GM12873 (cell line): ENCODE results near the gene DNAJC7.

Experiments used
- CTCF ChIP-seq: IDR thresholded peaks from 2 replicates; pipeline ENCODE4 v1.5.1; 2012; ENCODE audit warnings: low read depth, mild to moderate bottlenecking, moderate library complexity, low read length, control low read depth; ENCODE audit not compliant: insufficient read depth; ENCODE audit errors: missing control alignments

Gene DNAJC7

DNA sequence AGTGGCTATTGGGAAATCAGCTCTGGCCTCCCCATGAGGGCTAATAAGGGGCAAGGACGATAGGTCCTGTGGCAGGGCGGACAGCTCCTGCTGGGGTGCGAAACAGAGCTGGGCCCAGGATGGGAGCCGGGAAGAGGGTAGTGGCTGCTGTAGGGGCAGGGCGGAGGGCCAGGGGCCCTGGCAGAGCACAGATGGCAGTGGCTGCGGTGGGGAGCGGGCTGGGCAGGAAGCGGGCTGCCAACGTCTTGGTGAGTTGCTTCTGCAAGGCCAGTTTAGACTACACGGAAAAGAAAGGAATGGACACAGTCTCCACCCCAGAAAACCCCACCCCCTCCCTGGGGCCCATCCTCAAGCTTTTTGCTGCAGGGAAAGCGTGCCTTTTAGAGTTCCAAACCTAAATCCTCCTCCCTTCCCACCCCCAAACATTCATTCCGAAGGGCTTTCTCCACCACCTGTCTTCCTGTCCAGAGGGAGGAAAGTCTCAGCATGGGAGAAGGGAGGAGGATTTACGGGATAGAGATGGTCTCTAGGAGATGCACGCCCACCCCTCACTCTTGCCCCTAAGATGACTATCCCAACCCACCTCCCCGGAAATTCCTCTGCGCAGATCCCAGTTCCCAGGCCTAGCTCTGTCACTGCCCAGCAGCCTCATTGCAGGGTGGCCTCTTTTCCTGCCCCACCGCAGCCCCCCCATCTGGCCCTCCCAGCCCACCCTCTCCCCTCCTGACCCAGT lies 9.8 kb upstream of the DNAJC7 start:
- no peak for TF ChIP-seq CTCF

DNA sequence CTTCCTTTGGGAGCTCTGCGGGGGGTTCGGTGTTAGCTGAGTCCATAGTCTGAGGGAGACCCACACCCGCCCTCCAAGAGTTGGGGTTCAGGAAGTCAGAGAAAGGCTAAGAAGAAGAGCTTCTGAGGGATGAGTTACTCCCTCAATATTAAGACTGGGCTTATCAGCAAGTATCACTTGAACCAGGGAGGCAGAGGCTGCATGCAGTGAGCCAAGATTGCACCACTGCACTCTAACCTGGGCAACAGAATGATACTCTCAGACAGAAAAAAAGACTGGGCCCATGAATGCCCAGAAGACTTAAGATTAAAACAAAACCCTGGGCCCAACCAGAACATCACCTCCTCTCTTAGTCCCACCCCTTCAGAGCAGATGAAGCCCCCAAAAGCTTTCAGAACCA lies 8.7 kb upstream of the DNAJC7 start:
- no peak for TF ChIP-seq CTCF

GRCh38 chr17:42025191-42025579 lies 7.9 kb upstream of the DNAJC7 start:
- no peak for TF ChIP-seq CTCF

DNA sequence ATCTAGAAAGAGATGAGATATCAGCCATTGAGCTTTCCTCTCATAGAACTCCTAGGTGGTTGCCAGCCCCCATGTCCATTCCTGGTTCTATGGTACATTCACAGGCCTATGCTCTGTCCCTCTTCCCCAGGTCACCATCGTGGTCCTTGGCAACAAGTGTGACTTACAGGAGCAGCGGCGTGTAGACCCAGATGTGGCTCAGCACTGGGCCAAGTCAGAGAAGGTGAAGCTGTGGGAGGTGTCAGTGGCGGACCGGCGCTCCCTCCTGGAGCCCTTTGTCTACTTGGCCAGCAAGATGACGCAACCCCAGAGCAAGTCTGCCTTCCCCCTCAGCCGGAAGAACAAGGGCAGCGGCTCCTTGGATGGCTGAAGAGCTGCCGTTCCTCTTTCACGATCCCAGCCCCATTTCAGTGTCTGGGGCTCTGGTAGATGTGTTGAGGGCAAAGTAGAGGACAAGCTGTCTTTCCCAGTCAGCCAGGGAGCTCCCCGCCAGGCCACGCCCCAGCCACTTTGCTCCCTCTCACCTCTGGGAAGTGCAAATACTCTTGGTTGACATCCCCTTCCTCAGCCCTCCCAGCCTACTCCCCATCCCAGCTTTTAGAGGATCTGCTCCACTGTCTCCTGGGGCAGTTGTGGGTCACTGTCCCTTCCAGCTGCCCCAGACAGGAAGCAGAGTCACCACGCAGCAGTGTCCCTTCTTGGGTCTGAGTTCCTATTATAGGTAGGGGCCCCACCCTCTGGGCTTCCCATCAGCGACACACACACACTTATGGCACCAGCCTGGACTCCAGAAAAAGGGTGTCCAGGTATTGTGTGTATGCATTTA lies 6.5 kb upstream of the DNAJC7 start:
- TF ChIP-seq CTCF: no peak

DNA sequence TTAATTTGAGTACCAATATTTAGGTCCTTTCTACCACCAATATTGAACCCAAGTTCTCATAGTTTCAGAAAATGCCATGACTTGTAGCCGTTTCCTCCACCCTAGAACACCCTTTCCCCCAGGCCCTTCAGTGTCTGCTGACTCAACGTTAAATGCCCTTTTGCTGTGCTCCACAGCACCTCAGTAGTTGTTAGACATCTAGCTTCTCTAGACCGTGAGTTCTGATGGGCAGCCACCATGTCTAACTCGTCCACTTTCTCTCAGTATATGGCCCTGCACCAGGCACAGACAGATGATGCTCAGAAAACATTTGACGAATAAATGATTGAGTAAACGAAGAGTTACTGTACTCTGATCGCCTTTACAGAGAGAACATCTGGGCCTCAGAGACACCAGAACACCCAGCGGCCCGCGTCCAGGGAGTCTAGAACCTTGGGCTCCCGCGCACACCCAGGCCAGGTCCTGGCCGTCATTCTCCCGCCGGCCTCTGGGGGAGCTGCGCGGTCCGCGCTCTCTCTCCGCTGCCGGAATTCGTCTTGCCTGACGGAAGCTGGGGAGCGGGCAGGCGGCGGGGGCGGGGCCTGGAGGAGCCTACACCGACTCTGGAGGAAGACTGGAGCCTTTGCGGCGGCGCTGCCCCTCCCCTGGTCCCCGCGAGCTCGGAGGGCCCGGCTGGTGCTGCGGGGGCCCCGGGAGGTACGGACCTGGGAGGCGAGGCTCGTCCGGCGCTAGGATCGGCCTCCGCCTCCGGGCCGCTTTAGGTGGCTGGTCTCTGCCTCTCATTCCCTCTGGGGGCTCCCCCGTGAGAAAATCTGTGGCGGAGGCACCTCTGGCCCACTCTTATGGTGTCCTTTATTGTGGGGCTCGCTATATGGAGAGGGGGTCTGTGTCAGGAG lies 2.5 kb upstream of the DNAJC7 start, which contains the start of gene NKIRAS2:
NKIRAS2 (plus strand) TSS at position 582 of the 896 bp plus-strand sequence. CDS start 1,488 bp downstream, outside the sequence.
- TF ChIP-seq CTCF: peak; percentile 89

DNA sequence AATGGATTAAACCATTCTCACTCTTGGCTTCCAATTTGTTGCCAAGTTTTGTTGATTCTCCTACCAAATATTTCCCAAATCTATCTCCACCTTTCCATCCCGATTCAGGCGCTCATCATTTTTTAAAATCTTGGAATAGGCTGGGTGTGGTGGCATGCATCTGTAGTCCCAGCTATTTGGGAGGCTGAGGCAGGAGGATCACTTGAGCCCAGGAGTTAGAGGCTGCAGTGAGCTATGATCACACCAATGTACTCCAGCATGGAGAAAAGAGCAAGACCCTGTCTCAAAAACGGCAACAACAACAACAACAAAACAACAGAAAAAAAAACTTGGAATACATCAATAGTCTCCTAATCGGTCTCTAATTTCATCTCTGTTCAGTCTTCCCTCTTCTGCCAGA lies 1.7 kb upstream of the DNAJC7 start:
- TF ChIP-seq CTCF: no peak

GRCh38 chr17:42018339-42018738 lies 1.1 kb upstream of the DNAJC7 start:
- no peak for TF ChIP-seq CTCF
